Activated CD4-positive, CD25-positive, alpha-beta regulatory T cell treated with anti-CD3 and anti-CD28 coated beads, Interleukin-2, amount 50 U/mL, for 72 hours (primary cell): ENCODE results near the gene NXF3.
"Not testable (repeated sequence)": the region's sequence is repeated elsewhere in the genome, so short reads cannot be mapped to it uniquely, and the experiment has no call there.

Source experiments
- DNase-seq: peaks from one replicate; pipeline ENCODE4 v3.0.0; 2021

Gene NXF3, protein sequence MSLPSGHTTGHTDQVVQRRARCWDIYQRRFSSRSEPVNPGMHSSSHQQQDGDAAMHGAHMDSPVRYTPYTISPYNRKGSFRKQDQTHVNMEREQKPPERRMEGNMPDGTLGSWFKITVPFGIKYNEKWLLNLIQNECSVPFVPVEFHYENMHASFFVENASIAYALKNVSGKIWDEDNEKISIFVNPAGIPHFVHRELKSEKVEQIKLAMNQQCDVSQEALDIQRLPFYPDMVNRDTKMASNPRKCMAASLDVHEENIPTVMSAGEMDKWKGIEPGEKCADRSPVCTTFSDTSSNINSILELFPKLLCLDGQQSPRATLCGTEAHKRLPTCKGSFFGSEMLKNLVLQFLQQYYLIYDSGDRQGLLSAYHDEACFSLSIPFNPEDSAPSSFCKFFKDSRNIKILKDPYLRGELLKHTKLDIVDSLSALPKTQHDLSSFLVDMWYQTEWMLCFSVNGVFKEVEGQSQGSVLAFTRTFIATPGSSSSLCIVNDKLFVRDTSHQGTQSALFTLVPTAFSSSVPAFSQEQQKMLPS

DNA sequence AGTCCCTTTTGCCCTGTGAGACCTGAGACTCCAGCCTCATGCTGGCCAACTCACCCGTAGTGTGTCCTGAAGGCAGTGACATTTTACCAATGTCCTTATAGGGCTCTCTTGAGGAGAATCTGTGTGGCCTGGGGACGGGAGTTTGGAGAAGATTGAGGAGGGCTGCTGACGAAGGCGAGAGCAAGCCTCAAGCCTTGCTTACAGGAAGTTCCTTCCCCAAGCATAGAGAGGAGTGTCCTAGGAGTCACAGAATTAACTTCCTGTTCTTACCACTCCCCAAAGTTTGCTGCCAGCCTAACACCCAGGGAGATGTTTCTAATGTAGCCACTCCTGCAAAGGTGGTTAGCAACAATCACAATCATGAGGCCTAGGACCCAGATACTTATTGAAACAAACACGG is at the start of gene NXF3:
Gene NXF3, minus strand, starts transcription at position 202 of the 400 bp plus-strand sequence. Its CDS starts 120 bp downstream, at position 82.
- DNase-seq: no peak

- not testable (repeated sequence) for DNase-seq
Observed at GRCh38 chrX:103136528-103136927, 43.6 kb upstream of the NXF3 start.

GRCh38 chrX:103124284-103124683 is 31.3 kb upstream of the NXF3 start:
- no peak for DNase-seq

- DNase-seq: no peak
Observed at GRCh38 chrX:103120748-103121147, 27.8 kb upstream of the NXF3 start.

DNA sequence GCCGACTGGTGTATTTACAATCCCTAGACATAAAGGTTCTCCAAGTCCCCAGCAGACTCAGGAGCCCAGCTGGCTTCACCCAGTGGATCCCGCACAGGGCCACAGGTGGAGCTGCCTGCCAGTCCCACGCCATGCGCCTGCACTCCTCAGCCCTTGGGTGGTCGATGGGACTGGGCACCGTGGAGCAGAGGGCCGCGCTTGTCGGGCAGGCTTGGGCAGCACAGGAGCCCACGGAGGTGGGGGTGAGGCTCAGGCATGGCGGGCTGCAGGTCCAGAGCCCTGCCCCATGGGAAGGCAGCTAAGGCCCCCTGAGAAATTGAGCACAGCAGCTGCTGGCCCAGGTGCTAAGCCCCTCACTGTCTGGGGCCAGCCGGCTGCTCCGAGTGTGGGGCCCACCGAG is 24.0 kb upstream of the NXF3 start:
- DNase-seq: not testable (repeated sequence)

DNA sequence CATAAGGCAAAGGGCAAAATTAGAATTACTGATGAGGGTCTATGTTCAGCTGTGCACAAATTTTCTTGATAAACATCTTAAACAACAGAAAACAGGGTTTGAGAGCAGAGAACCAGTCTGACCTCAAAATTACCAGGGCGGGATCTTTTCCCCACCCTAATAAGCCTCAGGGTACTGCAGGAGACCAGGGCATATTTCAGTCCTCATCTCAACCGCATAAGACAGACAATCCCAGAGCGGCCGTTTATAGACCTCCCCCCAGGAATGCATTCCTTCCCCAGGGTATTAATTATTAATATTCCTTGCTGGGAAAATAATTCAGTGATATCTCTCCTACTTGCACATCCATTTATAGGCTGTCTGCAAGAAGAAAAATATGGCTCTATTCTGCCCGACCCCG is 16.6 kb upstream of the NXF3 start:
- DNase-seq: not testable (repeated sequence)

- no peak for DNase-seq
Observed at GRCh38 chrX:103107836-103108235, 14.9 kb upstream of the NXF3 start.

GRCh38 chrX:103107227-103107737 is 14.3 kb upstream of the NXF3 start:
- not testable (repeated sequence) for DNase-seq

- not testable (repeated sequence) for DNase-seq
Observed at GRCh38 chrX:103104370-103104769, 11.4 kb upstream of the NXF3 start.

- not testable (repeated sequence) for DNase-seq
Observed at GRCh38 chrX:103103866-103104265, 10.9 kb upstream of the NXF3 start.

DNA sequence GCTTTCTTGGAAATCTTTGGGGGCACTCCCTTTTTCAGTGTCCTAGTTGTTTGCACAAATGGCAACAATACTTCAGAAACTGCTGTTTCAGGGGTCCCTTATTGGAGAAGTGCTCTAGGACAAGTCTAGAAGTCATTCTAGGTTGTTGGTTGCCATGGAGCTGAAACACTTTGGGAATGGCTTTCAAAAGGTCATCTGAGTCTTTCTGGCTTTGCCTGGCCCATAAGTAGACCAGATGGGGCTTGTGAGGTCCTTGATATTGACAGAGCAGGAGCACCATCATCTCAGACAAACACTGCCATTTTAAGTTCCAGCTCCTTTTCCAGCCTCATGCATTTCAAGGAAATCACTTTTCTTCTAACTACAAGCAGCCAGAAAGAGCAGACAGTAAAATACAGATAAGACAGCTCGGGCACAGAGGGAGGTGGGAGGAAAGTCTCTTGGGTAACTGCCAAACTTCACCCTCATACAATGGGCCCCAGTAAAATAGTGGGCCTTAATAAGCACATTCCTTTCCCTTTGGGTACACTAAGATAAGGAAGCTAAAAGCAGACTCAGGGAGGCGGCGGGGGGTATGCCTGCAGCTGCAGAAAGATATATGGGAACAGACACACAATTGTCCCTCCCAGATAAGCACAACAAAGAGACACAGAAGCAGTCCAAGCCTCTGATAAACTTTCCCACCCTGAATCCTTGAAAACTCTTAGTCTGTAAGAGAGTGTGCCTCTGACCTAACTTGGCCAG is 8.5 kb upstream of the NXF3 start:
- DNase-seq: no peak

GRCh38 chrX:103100484-103100883 is 7.5 kb upstream of the NXF3 start:
- no peak for DNase-seq

DNA sequence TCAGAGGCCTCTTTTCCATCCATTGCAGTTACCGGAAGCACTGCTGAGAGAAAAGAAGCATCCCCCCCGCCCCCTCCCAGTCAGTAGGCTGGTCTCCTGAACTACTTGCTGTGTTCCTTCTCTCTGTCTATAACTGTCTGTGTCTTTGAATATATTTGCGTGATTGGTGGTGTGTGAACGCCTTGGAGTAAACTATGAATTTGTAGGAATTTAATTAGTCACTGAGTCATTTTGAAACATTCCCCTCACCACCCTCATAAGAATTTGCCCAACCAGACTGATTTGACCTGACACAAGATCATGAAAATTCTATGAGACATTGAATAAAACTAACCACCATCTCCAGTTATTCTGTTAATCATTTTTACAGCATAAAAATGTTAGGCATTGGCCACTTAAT is 6.7 kb upstream of the NXF3 start:
- DNase-seq: no peak

DNA sequence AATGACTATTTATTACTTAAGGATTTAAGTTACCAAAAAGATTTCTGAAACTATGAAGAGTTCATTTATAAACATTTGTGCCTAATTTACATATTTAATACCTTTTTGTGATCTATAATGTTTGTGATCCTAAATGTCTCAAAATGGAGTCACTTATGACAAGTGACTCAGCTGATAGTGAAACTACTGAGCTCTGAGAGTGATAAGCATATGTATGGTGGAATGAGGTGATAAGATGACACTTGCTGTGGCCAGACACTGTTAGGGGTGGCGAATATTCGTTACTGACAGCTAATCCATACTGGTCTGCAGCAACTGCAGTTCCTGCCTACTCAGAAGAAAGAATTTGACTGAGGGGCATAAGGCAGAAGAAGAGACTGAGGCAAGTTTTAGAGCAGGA is 5.5 kb upstream of the NXF3 start:
- DNase-seq: no peak

DNA sequence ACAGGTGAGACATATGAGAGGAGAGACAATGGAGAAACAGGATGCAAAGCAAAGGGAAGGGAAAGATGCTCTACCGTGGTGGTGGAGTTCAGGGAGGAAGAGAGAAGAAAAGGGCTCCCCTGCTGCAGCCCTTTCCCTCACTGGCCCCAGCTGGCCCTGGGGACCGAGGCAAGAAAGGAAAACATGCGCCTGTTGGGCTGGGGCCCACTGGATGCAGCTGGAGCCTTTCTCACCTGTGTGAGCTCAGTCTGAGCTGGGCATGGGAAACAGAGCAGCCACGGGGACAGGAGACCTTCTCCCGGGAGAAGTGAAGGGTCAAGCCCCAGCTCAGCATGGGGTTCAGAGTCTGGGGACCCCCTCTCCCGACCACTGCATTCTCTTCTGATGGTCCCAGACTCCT is 11.9 kb downstream of the NXF3 start:
- DNase-seq: no peak

DNA sequence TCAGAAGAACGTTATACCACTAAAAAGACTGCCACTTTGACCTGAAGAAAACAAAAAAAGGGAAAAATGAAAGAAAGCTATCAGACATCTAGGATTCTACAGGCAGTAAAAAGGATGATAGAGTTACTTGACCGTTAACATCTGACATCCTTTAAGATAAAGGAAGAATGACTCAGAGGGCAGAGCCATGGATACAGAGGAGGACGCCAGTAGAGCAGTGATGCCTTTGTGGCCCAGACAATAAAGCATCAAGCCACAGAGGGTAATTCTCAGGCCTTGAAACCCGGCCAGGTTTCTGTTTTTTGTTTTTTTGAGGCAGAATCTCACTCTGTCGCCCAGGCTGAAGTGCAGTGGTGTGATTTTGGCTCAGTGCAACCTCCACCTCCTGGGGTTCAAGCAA is 19.5 kb downstream of the NXF3 start:
- no peak for DNase-seq

DNA sequence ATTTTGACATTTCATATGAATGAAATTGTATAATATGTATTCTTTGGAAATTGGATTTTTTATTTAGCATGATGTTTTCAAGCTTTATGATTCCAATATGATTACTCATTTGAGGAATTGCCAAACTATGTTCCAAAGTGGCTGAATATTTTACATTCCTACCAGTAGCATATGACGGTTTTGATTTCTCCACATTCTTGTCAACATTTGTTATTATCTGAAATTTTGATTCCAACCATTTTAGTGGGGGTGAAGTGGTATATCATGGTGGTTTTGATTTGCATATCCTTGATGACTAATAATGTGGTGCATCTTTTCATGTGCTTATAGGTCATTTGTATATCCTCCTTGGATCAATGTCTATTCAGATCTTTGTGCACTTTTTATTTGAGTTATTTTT is 26.3 kb downstream of the NXF3 start:
- DNase-seq: no peak

GRCh38 chrX:103063918-103064434 is 29.0 kb downstream of the NXF3 start, which contains the start of gene BEX1:
TSS of gene BEX1 (minus strand) at chrX:103064171. CDS start at chrX:103063274, 897 bp downstream.
- DNase-seq: no peak

GRCh38 chrX:103063191-103063845 is 29.6 kb downstream of the NXF3 start:
- no peak for DNase-seq

DNA sequence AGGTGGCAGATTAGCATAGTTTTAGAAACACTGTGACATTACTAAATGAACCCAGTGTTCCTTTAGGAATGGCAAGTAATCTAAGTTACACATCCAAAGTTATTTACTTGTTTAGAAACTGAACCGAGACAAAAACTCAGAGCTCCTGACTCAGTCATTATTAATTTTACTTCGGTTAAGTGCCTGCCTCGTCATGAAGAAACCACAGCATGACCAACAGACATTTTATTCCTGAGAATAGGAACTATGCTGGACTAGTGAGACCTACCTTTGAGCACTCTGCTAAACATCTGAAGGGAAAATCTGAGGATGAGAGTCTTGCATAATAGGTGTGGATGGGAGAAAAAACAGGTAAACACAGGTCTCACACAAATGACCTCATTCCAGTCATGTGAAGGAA is 31.5 kb downstream of the NXF3 start:
- DNase-seq: no peak

GRCh38 chrX:103056902-103057301 is 36.0 kb downstream of the NXF3 start:
- DNase-seq: no peak

DNA sequence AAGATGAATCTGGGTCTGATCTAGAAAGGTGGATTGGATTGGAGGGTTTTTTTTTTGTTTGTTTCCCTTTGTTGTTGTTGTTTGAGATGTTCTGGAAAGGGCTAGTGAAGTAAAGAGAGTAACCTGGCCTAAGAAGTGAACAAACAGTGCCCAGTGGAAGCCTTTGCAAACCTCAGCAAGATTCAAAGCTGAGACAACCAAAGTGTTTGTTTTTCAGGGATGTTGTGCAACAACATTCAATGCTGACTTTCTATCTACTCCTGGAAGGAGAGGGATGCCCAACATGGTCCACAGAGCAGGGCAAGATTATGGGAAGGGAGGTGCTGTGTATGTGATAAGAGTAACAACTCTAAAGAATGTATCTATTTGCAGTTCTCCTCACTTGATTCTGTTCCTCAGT is 40.3 kb downstream of the NXF3 start:
- no peak for DNase-seq

DNA sequence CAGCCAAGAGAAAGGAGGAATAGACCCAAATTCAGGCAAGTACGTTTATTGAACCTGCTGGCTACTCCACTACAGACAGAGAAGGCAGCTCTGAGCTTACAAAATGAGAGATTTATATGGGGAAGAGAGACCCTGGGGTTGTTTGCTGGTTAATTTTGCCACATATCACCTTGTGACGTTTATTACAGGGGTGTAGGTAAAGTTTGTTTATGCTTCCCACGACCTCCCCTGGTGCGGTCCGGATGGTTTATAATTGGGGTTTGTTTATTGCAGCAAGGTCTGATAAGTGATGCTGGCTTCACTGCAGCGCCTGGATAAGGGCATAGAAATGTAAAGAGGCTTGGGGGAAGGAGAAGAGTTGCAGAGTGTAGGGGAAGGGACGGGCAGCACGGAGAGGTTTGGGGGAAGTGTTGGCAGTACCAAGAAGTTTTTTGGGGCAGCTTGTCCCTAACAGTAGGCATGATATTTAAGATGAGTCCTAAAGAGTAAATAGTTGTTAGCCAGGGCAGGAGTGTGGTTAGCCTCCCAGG is 41.6 kb downstream of the NXF3 start:
- DNase-seq: no peak
